Right lung (tissue), 10 donors: ENCODE data around the gene DIAPH1. TPM values are rescaled to one million over a fixed set of nuclear protein-coding genes. Genes with fewer than 3 reads are reported as not detected.

Experiments used
- DNase-seq, 2 donors: peaks; one replicate each; pipeline ENCODE4 v3.0.0-alpha.2; 2013
- long read RNA-seq, 8 donors: transcript quantifications; one replicate each; lab custom pipeline, GENCODE V29; 2026
- polyA plus RNA-seq, 5 donors: library from polyadenylated mRNA; unstranded; fragments of 120-200 nt; gene quantifications; one replicate each; pipeline versions ENCODE4 v1.2.1 to v1.2.3, GENCODE V29; 2013; ENCODE audit warnings: inconsistent platforms in 1 of 5, low replicate concordance in 1 of 5; ENCODE audit not compliant: insufficient read length in 5 of 5, insufficient read depth in 1 of 5

DIAPH1 gene
- 10 to 100 TPM; 43.3 to 54.3 (median 47.7) TPM for polyA plus RNA-seq
- long read RNA-seq, donor 1, partial matches to known transcripts: 0 of 1 reads
- long read RNA-seq, donor 1, other reads (novel, unspliced or antisense): 0 of 1 reads
- long read RNA-seq, donor 2, partial matches to known transcripts: 0 of 1 reads
- long read RNA-seq, donor 2, other reads (novel, unspliced or antisense): 0 of 1 reads
- long read RNA-seq, donor 3, partial matches to known transcripts: 0 of 1 reads
- long read RNA-seq, donor 3, other reads (novel, unspliced or antisense): 0 of 1 reads
- long read RNA-seq, donor 4, partial matches to known transcripts: 0 of 1 reads
- long read RNA-seq, donor 4, other reads (novel, unspliced or antisense): 0 of 1 reads
- long read RNA-seq, donor 5, partial matches to known transcripts: 0 of 2 reads
- long read RNA-seq, donor 5, other reads (novel, unspliced or antisense): 0 of 2 reads
- long read RNA-seq, donor 6, partial matches to known transcripts: 0 of 2 reads
- long read RNA-seq, donor 6, other reads (novel, unspliced or antisense): 0 of 2 reads
- long read RNA-seq, donor 7, partial matches to known transcripts: 0 of 1 reads
- long read RNA-seq, donor 7, other reads (novel, unspliced or antisense): 0 of 1 reads
- long read RNA-seq, donor 8: 0 reads

- peak; percentile 97 to 98 for DNase-seq
Observed at GRCh38 chr5:141618804-141619554, at the start of gene DIAPH1. Gene DIAPH1, minus strand, starts transcription at chr5:141619000. Its CDS starts 86 bp downstream, at chr5:141618914.

- DNase-seq: no peak
Observed at GRCh38 chr5:141665995-141666940, 47.5 kb upstream of the DIAPH1 start.

- peak; percentile 66 to 71 for DNase-seq
Observed at GRCh38 chr5:141664733-141665461, 46.1 kb upstream of the DIAPH1 start.

GRCh38 chr5:141663506-141663905 lies 44.7 kb upstream of the DIAPH1 start:
- no peak for DNase-seq

GRCh38 chr5:141662028-141662427 lies 43.2 kb upstream of the DIAPH1 start:
- no peak for DNase-seq

GRCh38 chr5:141657937-141658545 lies 39.2 kb upstream of the DIAPH1 start:
- DNase-seq: no peak

- DNase-seq: no peak
Observed at GRCh38 chr5:141657404-141657803, 38.6 kb upstream of the DIAPH1 start.

GRCh38 chr5:141656396-141656795 lies 37.6 kb upstream of the DIAPH1 start:
- no peak for DNase-seq

- DNase-seq: no peak
Observed at GRCh38 chr5:141655020-141655419, 36.2 kb upstream of the DIAPH1 start.

- no peak for DNase-seq
Observed at GRCh38 chr5:141654298-141654697, 35.5 kb upstream of the DIAPH1 start.

- no peak for DNase-seq
Observed at GRCh38 chr5:141651728-141652105, 32.9 kb upstream of the DIAPH1 start.

GRCh38 chr5:141650851-141651727 lies 32.3 kb upstream of the DIAPH1 start, which contains the start of gene FCHSD1:
Gene FCHSD1, minus strand, starts transcription at chr5:141651418. Its CDS starts 50 bp downstream, at chr5:141651368.
- DNase-seq: peak; percentile 75 to 77

GRCh38 chr5:141649972-141650371 lies 31.2 kb upstream of the DIAPH1 start:
- no peak for DNase-seq

GRCh38 chr5:141649056-141649688 lies 30.4 kb upstream of the DIAPH1 start:
- DNase-seq: no peak

GRCh38 chr5:141647851-141648250 lies 29.1 kb upstream of the DIAPH1 start:
- no peak for DNase-seq

GRCh38 chr5:141647242-141647641 lies 28.4 kb upstream of the DIAPH1 start:
- no peak for DNase-seq

- DNase-seq: no peak
Observed at GRCh38 chr5:141646026-141646425, 27.2 kb upstream of the DIAPH1 start.

- no peak for DNase-seq
Observed at GRCh38 chr5:141641634-141642267, 23.0 kb upstream of the DIAPH1 start.
